GM21447 (cell line): ENCODE results near the gene WIPI1.
"Not testable (repeated sequence)": the region's sequence is repeated elsewhere in the genome, so short reads cannot be mapped to it uniquely, and the experiment has no call there.

ENCODE experiments used
- ATAC-seq: cut with Tn5 transposase; IDR thresholded peaks from one replicate; pipeline ENCODE4 v1.9.1; 2021; ENCODE audit not compliant: unreplicated experiment

Gene WIPI1

DNA sequence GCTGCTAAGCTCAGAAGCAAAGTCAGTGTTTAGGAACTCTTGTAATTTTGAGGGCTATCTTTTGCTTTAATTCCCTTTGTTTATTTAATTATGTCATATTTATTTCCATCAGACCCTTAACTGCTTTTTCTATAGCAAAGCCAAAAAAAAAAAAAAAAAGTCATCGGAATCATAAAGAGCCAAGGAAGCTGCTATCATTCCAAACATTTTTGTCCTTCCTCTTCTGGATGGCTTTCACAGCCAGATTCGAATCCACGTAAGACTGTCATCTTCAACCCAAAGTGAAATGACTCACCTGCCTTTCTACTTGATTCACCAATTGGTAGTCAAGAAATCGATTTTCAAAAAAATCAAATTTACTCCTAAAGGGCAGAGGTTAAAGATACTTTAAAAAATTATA, 38.4 kb downstream of the WIPI1 start:
- ATAC-seq, result no peak

GRCh38 chr17:68417317-68417716, 40.0 kb downstream of the WIPI1 start:
- no peak for ATAC-seq

DNA sequence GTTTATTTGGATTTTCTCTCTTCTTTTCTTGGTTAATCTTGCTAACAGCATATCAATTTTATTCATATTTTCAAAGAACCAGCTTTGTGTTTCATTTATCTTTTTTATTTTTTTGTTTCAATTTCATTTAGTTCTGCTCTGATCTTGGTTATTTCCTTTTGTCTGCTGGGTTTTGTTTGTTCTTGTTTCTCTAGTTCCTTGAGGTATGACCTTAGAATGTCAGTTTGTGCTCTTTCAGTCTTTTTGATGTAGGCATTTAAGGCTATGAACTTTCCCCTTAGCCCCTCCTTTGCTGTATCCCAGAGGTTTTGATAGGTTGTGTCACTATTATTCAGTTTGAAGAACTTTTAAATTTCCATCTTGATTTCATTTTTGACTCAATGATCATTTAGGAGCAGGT, 42.4 kb downstream of the WIPI1 start:
- ATAC-seq, result not testable (repeated sequence)

GRCh38 chr17:68413597-68414560, 43.4 kb downstream of the WIPI1 start:
- ATAC-seq, result not testable (repeated sequence)

DNA sequence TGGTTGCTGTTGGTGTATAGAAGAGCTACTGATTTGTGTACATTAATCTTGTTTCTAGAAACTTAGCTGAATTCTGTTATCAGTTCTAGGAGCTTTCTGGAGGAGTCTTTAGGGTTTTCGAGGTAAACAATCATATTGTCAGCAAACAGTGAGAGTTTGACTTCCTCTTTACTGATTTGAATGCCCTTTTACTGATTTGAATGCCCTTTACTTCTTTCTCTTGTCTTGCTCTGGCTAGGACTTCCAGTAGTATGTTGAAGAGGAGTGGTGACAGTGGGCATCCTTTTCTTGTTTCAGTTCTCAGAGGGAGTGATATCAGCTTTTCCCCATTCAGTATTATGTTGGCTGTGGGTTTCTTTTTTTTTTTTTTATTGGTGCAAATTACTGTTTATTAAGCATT, 49.6 kb downstream of the WIPI1 start:
- not testable (repeated sequence) for ATAC-seq

DNA sequence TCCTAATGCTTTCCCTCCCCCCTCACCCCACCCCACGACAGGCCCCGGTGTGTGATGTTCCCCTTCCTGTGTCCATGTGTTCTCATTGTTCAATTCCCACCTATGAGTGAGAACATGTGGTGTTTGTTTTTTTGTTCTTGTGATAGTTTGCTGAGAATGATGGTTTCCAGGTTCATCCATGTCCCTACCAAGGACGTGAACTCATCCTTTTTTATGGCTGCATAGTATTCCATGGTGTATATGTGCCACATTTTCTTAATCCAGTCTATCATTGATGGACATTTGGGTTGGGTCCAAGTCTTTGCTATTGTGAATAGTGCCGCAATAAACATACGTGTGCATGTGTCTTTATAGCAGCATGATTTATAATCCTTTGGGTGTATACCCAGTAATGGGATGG, 53.5 kb downstream of the WIPI1 start:
- ATAC-seq, result not testable (repeated sequence)

DNA sequence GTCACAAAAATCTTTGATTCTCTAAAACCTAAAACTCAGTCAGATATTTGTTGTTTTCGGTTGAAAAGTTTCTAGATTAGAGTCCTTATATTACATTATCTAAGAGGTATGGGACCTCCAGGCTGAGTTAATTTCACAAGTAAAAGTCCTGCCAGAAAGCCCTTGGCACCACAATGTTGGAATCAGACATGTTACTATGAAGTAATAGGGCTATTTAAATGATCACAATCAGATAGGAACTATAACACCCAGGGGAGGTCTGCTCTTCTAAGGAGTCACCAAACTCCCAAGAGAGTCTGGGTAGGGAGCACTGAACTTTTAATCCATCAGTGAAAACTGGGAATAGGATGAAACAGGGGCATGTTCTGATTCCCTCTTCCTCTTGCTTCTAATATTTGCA, 54.2 kb downstream of the WIPI1 start:
- no peak for ATAC-seq

- no peak for ATAC-seq
These were observed 56.0 kb downstream of the WIPI1 start for GRCh38 chr17:68401288-68401687.

- ATAC-seq, result no peak
These were observed 56.9 kb downstream of the WIPI1 start for GRCh38 chr17:68400404-68400735.

DNA sequence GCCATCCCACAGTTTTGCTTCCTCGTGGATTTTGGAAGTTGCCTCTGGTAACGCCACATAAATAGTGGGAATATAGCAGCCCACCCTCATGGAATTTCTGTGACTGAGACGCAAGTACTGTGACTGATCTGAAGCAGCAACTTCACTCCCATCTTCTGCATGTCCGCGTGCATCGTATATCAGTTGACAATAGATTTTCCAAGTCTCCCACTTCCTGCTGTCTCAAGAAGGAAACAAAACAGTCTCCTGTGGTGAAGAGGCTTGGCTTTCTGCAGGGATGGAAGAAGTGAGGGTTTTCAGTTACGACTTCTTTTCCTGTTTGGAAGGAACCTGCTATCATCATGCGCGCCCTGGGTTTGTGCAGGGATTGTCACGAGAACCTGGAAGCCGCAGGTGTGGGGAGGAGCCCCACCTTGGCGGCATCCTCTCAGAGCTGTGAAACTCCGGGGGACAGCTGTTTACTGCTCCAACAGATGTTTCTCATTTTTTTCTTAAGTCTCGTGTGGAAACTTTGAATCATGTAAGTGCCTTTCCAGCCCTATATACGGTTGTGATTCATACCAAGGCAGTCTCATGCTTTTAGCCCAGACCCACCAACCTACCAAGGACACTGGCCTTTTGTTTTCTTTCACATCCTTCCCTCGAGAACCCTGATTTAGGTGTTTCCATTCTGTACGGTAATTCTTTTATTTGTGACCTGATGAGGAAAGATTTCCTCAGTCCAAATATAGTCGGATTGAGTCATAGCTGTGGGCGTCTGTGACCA, 57.5 kb downstream of the WIPI1 start:
- no peak for ATAC-seq

DNA sequence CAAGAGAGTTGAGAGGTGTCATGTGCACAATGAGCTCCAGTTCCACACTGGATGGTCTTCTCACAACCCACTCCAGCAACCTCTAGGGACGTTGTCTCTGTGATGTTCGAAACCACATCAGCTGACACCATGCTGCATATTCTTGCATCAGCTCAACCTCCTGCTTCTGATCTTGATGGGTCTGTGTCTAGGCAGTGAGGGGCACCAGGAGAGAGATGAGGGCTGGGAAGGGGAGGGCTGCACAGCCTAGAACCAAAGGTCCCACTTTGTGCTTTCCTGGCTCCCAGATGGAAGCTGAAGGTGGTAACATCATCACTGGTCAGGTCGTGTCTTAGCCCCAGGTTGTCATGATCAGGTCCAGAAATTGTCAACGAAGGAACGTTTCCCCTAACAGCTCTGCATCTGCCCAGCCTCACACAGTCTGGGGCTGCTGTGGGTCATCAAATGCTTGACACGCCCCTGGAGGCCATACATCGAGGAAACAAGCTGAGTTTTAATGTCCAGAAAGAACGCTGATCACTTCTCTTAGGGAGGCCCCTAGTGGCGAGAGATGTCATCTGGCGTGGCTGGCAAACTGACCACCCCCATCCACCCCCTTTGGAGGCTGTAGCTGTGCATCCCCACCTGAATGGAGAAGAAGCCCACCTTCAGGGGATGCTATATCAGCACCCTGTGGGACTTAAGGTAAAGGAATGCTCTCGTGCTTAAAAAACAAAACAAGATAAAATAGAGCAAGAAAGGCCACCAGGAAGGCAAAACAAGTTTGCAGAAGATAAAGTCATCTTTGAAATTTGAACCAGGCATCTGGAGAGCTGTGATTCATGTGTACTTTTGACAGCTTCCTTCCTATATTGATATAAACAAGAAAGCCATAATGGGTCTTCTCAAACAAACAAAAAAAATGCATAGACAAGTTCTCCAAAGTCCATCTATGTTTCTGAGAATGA, 58.3 kb downstream of the WIPI1 start:
- ATAC-seq, result peak; percentile 84

- ATAC-seq, result no peak
These were observed 60.2 kb downstream of the WIPI1 start for GRCh38 chr17:68397108-68397536.

- ATAC-seq, result no peak
These were observed 60.8 kb downstream of the WIPI1 start for GRCh38 chr17:68396226-68397107.

DNA sequence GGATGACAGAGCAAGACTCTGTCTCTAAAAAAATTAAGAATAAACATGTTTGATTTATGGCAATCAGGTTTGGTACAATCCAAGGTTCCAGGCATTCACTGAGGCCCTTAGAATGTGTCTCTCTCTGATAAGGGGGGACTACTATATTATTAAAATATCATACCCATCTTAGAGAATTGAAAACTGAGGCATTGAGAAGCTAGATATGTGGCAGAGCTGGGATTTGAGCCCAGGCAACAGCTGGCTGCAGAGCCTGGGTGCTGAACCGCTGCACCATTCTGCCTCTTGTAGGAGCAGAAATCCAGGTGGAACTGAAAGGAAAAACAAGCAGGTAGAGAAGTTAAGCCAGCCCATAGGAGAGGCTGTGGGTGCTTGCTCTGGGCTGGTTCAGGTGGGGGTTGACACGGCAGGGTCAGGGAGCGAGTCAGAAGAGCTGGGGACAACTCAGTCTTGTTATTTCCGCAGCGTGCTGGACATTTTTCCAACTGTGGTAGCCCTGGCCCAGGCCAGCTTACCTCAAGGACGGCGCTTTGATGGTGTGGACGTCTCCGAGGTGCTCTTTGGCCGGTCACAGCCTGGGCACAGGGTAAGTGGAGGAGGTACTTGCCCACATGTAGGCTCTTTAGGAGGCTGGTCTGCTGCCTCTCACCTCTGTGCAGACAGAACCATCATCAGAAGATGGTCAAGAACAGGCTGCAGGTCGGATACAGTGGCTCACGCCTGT, 62.5 kb downstream of the WIPI1 start:
- ATAC-seq, result no peak

GRCh38 chr17:68391561-68392268, 65.6 kb downstream of the WIPI1 start:
- no peak for ATAC-seq

- ATAC-seq, result no peak
These were observed 66.3 kb downstream of the WIPI1 start for GRCh38 chr17:68390888-68391545.

GRCh38 chr17:68389041-68389440, 68.3 kb downstream of the WIPI1 start:
- ATAC-seq, result no peak
